Thyroid gland (tissue), 4 donors: ENCODE measurements around the gene WNT3.

ENCODE experiments used
- POLR2A ChIP-seq, 2 donors: fragments of 450-650 bp; IDR thresholded peaks; one replicate each; pipeline ENCODE4 v1.6.1; 2017; ENCODE audit warnings: antibody characterized with exemption in 2 of 2, mild to moderate bottlenecking in 2 of 2, moderate library complexity in 1 of 2
- TF ChIP-seq, protein P1 (sequence below), 6 experiments: fragments of 200-600 bp in 3 of 6; fragments of 450-650 bp in 3 of 6; sonication (generic) in 3 of 6; IDR thresholded peaks; one replicate each; pipeline ENCODE4 v1.5.1; 2016 to 2019; ENCODE audit warnings: antibody characterized with exemption in 6 of 6, mild to moderate bottlenecking in 2 of 6, inconsistent platforms in 1 of 6, moderate library complexity in 1 of 6

DNA sequence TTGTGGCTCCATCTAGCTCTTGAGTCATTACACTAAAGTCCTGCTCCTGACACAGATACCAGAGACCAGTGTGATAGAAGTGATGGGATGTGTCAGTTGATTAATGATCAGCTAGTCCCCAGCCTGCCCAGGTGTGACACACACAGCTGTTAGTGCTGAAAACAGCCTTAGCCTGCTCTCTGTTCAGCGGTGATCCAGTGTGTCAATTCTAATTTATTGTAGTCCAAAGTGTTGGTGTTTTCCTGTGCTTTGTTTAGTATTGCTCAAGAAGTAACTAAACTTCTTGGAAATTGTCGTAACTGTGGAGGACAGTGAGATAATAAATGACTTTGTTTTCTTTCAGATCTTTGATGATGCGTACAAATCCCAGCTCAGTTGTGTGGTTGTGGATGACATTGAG, 92.3 kb downstream of the WNT3 start:
- TF ChIP-seq, protein P1, sequence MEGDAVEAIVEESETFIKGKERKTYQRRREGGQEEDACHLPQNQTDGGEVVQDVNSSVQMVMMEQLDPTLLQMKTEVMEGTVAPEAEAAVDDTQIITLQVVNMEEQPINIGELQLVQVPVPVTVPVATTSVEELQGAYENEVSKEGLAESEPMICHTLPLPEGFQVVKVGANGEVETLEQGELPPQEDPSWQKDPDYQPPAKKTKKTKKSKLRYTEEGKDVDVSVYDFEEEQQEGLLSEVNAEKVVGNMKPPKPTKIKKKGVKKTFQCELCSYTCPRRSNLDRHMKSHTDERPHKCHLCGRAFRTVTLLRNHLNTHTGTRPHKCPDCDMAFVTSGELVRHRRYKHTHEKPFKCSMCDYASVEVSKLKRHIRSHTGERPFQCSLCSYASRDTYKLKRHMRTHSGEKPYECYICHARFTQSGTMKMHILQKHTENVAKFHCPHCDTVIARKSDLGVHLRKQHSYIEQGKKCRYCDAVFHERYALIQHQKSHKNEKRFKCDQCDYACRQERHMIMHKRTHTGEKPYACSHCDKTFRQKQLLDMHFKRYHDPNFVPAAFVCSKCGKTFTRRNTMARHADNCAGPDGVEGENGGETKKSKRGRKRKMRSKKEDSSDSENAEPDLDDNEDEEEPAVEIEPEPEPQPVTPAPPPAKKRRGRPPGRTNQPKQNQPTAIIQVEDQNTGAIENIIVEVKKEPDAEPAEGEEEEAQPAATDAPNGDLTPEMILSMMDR (IDR thresholded peaks at IDR 0.05) = no peak
- TF ChIP-seq POLR2A (IDR thresholded peaks at IDR 0.05) = no peak
